Mononuclear cell (primary cell): ENCODE results near the gene CT45A9. TPM values are rescaled to one million over a fixed set of nuclear protein-coding genes. Genes with fewer than 3 reads are reported as not detected.

Experiments used
- total RNA-seq: library from RNA; depleted of rRNA; stranded (reverse); fragments of >200 nt; gene quantifications from one replicate; pipeline ENCODE4 v1.2.3, GENCODE V29; 2012

The CT45A9 gene
- total RNA-seq, 1 donor = not detected

Other genes starting within 250 kb of the CT45A9 start
- not detected for gene CT45A1, start 158.2 kb downstream of the CT45A9 start, total RNA-seq
- gene CT45A3, start 103.6 kb downstream of the CT45A9 start, total RNA-seq = not detected
- not detected for gene CT45A5, start 86.3 kb downstream of the CT45A9 start, total RNA-seq
- not detected for gene CT45A6, start 69.0 kb downstream of the CT45A9 start, total RNA-seq
- gene CT45A2, start 51.8 kb downstream of the CT45A9 start, total RNA-seq = not detected
- gene CT45A7, start 34.5 kb downstream of the CT45A9 start, total RNA-seq = not detected
- not detected for gene CT45A8, start 17.3 kb downstream of the CT45A9 start, total RNA-seq
- gene CT45A10, start 21.6 kb upstream of the CT45A9 start, total RNA-seq = not detected
- gene SAGE1, start 21.9 kb upstream of the CT45A9 start, total RNA-seq = not detected
- gene MMGT1, start 102.2 kb upstream of the CT45A9 start, total RNA-seq = 36.6 TPM
- gene SLC9A6, start 113.6 kb upstream of the CT45A9 start, total RNA-seq = 21.7 TPM